Right lobe of liver (tissue), 4 donors: ENCODE results near the gene GRN.

Experiments
- CTCF ChIP-seq, 4 donors: fragments of 200-600 bp in 3 of 4; fragments of 450-650 bp in 1 of 4; IDR thresholded peaks; one replicate each; pipeline versions ENCODE4 v1.5.1 to v1.8.0; 2016 to 2022; ENCODE audit warnings: antibody characterized with exemption in 4 of 4, mild to moderate bottlenecking in 2 of 4
- POLR2A ChIP-seq: fragments of 450-650 bp; IDR thresholded peaks from one replicate; pipeline ENCODE4 v1.6.1; 2017; ENCODE audit warnings: antibody characterized with exemption, mild to moderate bottlenecking
- donor health status: DM: no; HTN: no; CAD: no.
- donor health status: DM: no; HTN: no; CAD: no.
- donor health status: DM: no; HTN: yes; CAD: no.

DNA sequence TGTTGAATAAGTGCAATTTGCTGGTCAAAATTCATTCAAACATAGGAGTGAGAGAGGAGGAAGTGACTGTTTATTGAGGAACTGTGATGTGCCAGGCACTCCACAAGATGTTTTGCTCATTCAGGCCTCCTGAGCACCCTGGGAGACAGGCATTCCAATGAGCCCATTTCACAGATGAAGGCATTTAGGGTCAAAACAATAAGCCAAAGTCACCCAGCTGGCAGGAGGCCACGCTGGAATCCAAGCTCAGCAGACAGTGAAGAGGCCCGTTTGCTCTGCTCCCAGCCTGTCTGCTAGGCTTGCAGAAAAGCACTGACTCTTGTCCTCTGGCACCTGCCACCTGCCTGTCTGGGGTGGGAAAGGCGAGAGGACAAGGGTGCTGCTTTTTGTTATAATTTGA is 10.4 kb upstream of the GRN start:
- no peak for TF ChIP-seq CTCF (IDR thresholded peaks at IDR 0.05)
- TF ChIP-seq POLR2A: no peak
